Stomach (tissue), 9 donors: Measurements from ENCODE around the gene SWAP70. TPM values are rescaled to one million over a fixed set of nuclear protein-coding genes. Genes with fewer than 3 reads are reported as not detected.

Experiments used
- DNase-seq, 2 donors: peaks; one replicate each; pipeline versions ENCODE4 v3.0.0 to v3.0.0-alpha.2; 2013 to 2019
- H3K27ac ChIP-seq, 5 donors: fragments of 200-600 bp in 4 of 5; sonication (generic) in 4 of 5; one replicate each; pipeline ENCODE4 v1.5.1; 2013 to 2019; ENCODE audit warnings: mild to moderate bottlenecking in 1 of 5, moderate library complexity in 1 of 5
- H3K27me3 ChIP-seq, 3 donors: fragments of 200-600 bp; sonication (generic); one replicate each; pipeline ENCODE4 v1.5.1; 2017 to 2019; ENCODE audit warnings: mixed run types in 1 of 3
- H3K36me3 ChIP-seq, 4 donors: fragments of 200-600 bp; sonication (generic); 1 replicate in 3 of 4; 2 replicates in 1 of 4; pipeline ENCODE4 v1.5.1; 2016 to 2019
- H3K4me1 ChIP-seq, 4 donors: fragments of 200-600 bp; sonication (generic); one replicate each; pipeline ENCODE4 v1.5.1; 2016 to 2019
- H3K4me3 ChIP-seq, 4 donors: fragments of 200-600 bp; sonication (generic) in 3 of 4; one replicate each; pipeline ENCODE4 v1.5.1; 2016 to 2019; ENCODE audit warnings: mild to moderate bottlenecking in 1 of 4
- H3K9me3 ChIP-seq, 4 donors: fragments of 200-600 bp; sonication (generic); one replicate each; pipeline ENCODE4 v1.5.1; 2016 to 2019
- CTCF ChIP-seq, 7 experiments: fragments of 450-650 bp in 4 of 7; fragments of 200-600 bp in 3 of 7; sonication (generic) in 3 of 7; IDR thresholded peaks; one replicate each; pipeline ENCODE4 v1.5.1; 2016 to 2019; ENCODE audit warnings: antibody characterized with exemption in 7 of 7, control low read depth in 2 of 7, mild to moderate bottlenecking in 1 of 7
- EP300 ChIP-seq: sonication (generic); formaldehyde crosslinking; IDR thresholded peaks from one replicate; pipeline ENCODE4 v1.6.1; 2017; ENCODE audit warnings: antibody characterized with exemption
- POLR2A ChIP-seq, 4 donors: fragments of 450-650 bp; IDR thresholded peaks; one replicate each; pipeline ENCODE4 v1.6.1; 2016; ENCODE audit warnings: antibody characterized with exemption in 4 of 4, control low read depth in 2 of 4, mild to moderate bottlenecking in 1 of 4, moderate library complexity in 1 of 4
- POLR2AphosphoS5 ChIP-seq, 3 donors: sonication (generic); formaldehyde crosslinking; IDR thresholded peaks; one replicate each; pipeline ENCODE4 v1.6.1; 2016; ENCODE audit warnings: antibody characterized with exemption in 3 of 3
- WGBS, 5 donors: extraction: QIAGEN DNeasy Blood & Tissue Kit in 3 of 5; methylation state at CpG; one replicate each; pipeline versions ENCODE4 v1.1.5 to v1.1.7; 2013 to 2018; 5-methylcytosine and 5-hydroxymethylcytosine counted together
- intact Hi-C: fragments of 100-400 bp; cut with DNase I; formaldehyde crosslinking; loops from one replicate; pipeline ENCODE4 v1.15.1; 2023; ENCODE audit warnings: low total_unique reads
- polyA plus RNA-seq, 3 donors: library from polyadenylated mRNA; stranded (reverse); fragments of 200-250 nt; gene quantifications; one replicate each; pipeline ENCODE4 v1.2.3, GENCODE V29; 2013
- total RNA-seq, 5 donors: library from RNA; depleted of rRNA; stranded (reverse); fragments of >200 nt; gene quantifications; one replicate each; pipeline versions ENCODE4 v1.1.0 to v1.2.3, GENCODE V29; 2014 to 2016
- donor health status: healthy with polysubstance abuse.
- donor health status: Bipolar disorder and iron deficiency.
- donor health status: healthy.

The SWAP70 gene
- total and polyA plus RNA-seq, 8 donors = 5.1 to 39.5 (median 18.3) TPM

- intact Hi-C loops = no loop called here
- Histone ChIP-seq H3K36me3 (peaks cover 0 to 50% (median 16%) of the 10 kb centered on the region in 4 donors), H3K9me3 (no peaks in the 10 kb centered on the region), H3K27ac (no peak overlapping the region), H3K4me1 (no peaks in the 10 kb centered on the region), H3K4me3 (no peak overlapping the region), H3K27me3 (no peaks in the 10 kb centered on the region)
- TF ChIP-seq CTCF (IDR thresholded peaks at IDR 0.05) = no peak
- no peak for TF ChIP-seq EP300
- no peak for TF ChIP-seq POLR2A (IDR thresholded peaks at IDR 0.05)
- no peak for TF ChIP-seq POLR2AphosphoS5 (IDR thresholded peaks at IDR 0.05)
- no peak for DNase-seq
Observed at GRCh38 chr11:9796266-9796665, 132.4 kb downstream of the SWAP70 start.

- TF ChIP-seq POLR2AphosphoS5 (IDR thresholded peaks at IDR 0.05) (no peak), POLR2A (IDR thresholded peaks at IDR 0.05) (no peak), CTCF (IDR thresholded peaks at IDR 0.05) (no peak), EP300 (no peak)
- Histone ChIP-seq H3K27ac (no peak overlapping the region), H3K27me3 (no peaks in the 10 kb centered on the region), H3K9me3 (no peaks in the 10 kb centered on the region), H3K4me1 (peaks cover 0 to 5% (median 2%) of the 10 kb centered on the region in 4 donors), H3K4me3 (no peak overlapping the region), H3K36me3 (peaks cover 0 to 48% (median 16%) of the 10 kb centered on the region in 4 donors)
- intact Hi-C loops = no loop called here
- no peak for DNase-seq
- WGBS, 5 donors = 67 to 88% (median 78%) methylated on average over 5 of the region's 5 CpGs
Observed at GRCh38 chr11:9796854-9797253, 133.0 kb downstream of the SWAP70 start.

GRCh38 chr11:9797300-9797699, 133.4 kb downstream of the SWAP70 start:
- Histone ChIP-seq H3K27me3 (no peaks in the 10 kb centered on the region), H3K9me3 (no peaks in the 10 kb centered on the region), H3K4me3 (no peak overlapping the region), H3K36me3 (peaks cover 0 to 46% (median 15%) of the 10 kb centered on the region in 4 donors), H3K4me1 (peaks cover 0 to 6% (median 2%) of the 10 kb centered on the region in 4 donors), H3K27ac (no peak overlapping the region)
- TF ChIP-seq CTCF (IDR thresholded peaks at IDR 0.05) (no peak), POLR2A (IDR thresholded peaks at IDR 0.05) (no peak), EP300 (no peak), POLR2AphosphoS5 (IDR thresholded peaks at IDR 0.05) (no peak)
- no peak for DNase-seq
- intact Hi-C loops = no loop called here
- WGBS, 5 donors = 90 to 99% (median 96%) methylated on average over 4 of the region's 4 CpGs

GRCh38 chr11:9799886-9800285, 136.0 kb downstream of the SWAP70 start:
- TF ChIP-seq POLR2AphosphoS5 (IDR thresholded peaks at IDR 0.05) (no peak), EP300 (no peak), CTCF (IDR thresholded peaks at IDR 0.05) (no peak), POLR2A (IDR thresholded peaks at IDR 0.05) (no peak)
- intact Hi-C loops = no loop called here
- Histone ChIP-seq H3K27ac (no peak overlapping the region), H3K4me3 (no peak overlapping the region), H3K27me3 (no peaks in the 10 kb centered on the region), H3K4me1 (peaks cover 0 to 28% (median 12%) of the 10 kb centered on the region in 4 donors), H3K9me3 (no peaks in the 10 kb centered on the region), H3K36me3 (peaks cover 0 to 29% (median 9%) of the 10 kb centered on the region in 4 donors)
- DNase-seq = no peak
- WGBS, 5 donors = 88 to 100% (median 98%) methylated on average over 3 of the region's 3 CpGs
